ENCODE measurements around the gene STAB2.

- TF ChIP-seq CTCF (IDR thresholded peaks at IDR 0.05; ENCODE audit: low read length) (no peak), EZH2 (optimal IDR thresholded peaks at IDR 0.05; ENCODE audit: low read depth, low read length) (no peak), EZH2phosphoT487 (IDR thresholded peaks at IDR 0.05; ENCODE audit: low read length) (no peak)
These were observed 7.0 kb upstream of the STAB2 start for GRCh38 chr12:103580026-103580425.
